ENCODE results near the gene CABLES2. TPM values are rescaled to one million over a fixed set of nuclear protein-coding genes. Genes with fewer than 3 reads are reported as not detected.

Gene CABLES2
- polyA plus RNA-seq, 2 donors = 1.6 to 2.4 TPM

GRCh38 chr20:62356589-62357186 lies 50.4 kb downstream of the CABLES2 start:
- peaks cover 35 to 75% of the 10 kb centered on the region in 2 donors for H3K4me1 ChIP-seq (ENCODE audit: control insufficient read depth in 2 of 2, insufficient read depth in 2 of 2, low read length in 1 of 2)
- 44 to 54% methylated on average over 17 of the region's 17 CpGs for WGBS, 2 donors
- H3K27me3 ChIP-seq (ENCODE audit: control insufficient read depth in 1 of 2, insufficient read depth in 2 of 2, low read length in 2 of 2) = no peaks in the 10 kb centered on the region
- no peaks in the 10 kb centered on the region for H3K9me3 ChIP-seq (ENCODE audit: control insufficient read depth in 2 of 2, insufficient read depth in 1 of 2, low read depth in 1 of 2, low read length in 1 of 2)
- no peak overlapping the region for H3K4me3 ChIP-seq (ENCODE audit: low read depth in 1 of 2, low read length in 2 of 2)
- H3K27ac ChIP-seq (ENCODE audit: low read depth in 2 of 2, low read length in 1 of 2) = peak overlapping the region; percentile 60 to 87
- peaks cover 0 to 8% of the 10 kb centered on the region in 2 donors for H3K36me3 ChIP-seq (ENCODE audit: control insufficient read depth in 2 of 2, insufficient read depth in 2 of 2, low read length in 1 of 2)

GRCh38 chr20:62355878-62356588 lies 51.1 kb downstream of the CABLES2 start:
- H3K36me3 ChIP-seq (ENCODE audit: control insufficient read depth in 2 of 2, insufficient read depth in 2 of 2, low read length in 1 of 2) = peaks cover 2 to 13% of the 10 kb centered on the region in 2 donors
- 30 to 34% methylated on average over 22 to 29 of the region's 29 CpGs for WGBS, 2 donors
- peaks cover 29 to 76% of the 10 kb centered on the region in 2 donors for H3K4me1 ChIP-seq (ENCODE audit: control insufficient read depth in 2 of 2, insufficient read depth in 2 of 2, low read length in 1 of 2)
- H3K27ac ChIP-seq (ENCODE audit: low read depth in 2 of 2, low read length in 1 of 2) = peak overlapping the region; percentile 75 to 87
- H3K27me3 ChIP-seq (ENCODE audit: control insufficient read depth in 1 of 2, insufficient read depth in 2 of 2, low read length in 2 of 2) = no peaks in the 10 kb centered on the region
- peaks cover 0 to 2% of the 10 kb centered on the region in 2 donors for H3K9me3 ChIP-seq (ENCODE audit: control insufficient read depth in 2 of 2, insufficient read depth in 1 of 2, low read depth in 1 of 2, low read length in 1 of 2)
- H3K4me3 ChIP-seq (ENCODE audit: low read depth in 1 of 2, low read length in 2 of 2) = no peak overlapping the region

GRCh38 chr20:62355516-62355877 lies 51.6 kb downstream of the CABLES2 start:
- H3K9me3 ChIP-seq (ENCODE audit: control insufficient read depth in 2 of 2, insufficient read depth in 1 of 2, low read depth in 1 of 2, low read length in 1 of 2) = peaks cover 0 to 2% of the 10 kb centered on the region in 2 donors
- WGBS, 2 donors = 20 to 25% methylated on average over 10 to 11 of the region's 11 CpGs
- peaks cover 2 to 15% of the 10 kb centered on the region in 2 donors for H3K36me3 ChIP-seq (ENCODE audit: control insufficient read depth in 2 of 2, insufficient read depth in 2 of 2, low read length in 1 of 2)
- H3K27me3 ChIP-seq (ENCODE audit: control insufficient read depth in 1 of 2, insufficient read depth in 2 of 2, low read length in 2 of 2) = no peaks in the 10 kb centered on the region
- peaks cover 29 to 77% of the 10 kb centered on the region in 2 donors for H3K4me1 ChIP-seq (ENCODE audit: control insufficient read depth in 2 of 2, insufficient read depth in 2 of 2, low read length in 1 of 2)
- peak overlapping the region; percentile 75 to 86 for H3K27ac ChIP-seq (ENCODE audit: low read depth in 2 of 2, low read length in 1 of 2)
- no peak overlapping the region for H3K4me3 ChIP-seq (ENCODE audit: low read depth in 1 of 2, low read length in 2 of 2)

- Histone ChIP-seq H3K27me3 (ENCODE audit: control insufficient read depth in 1 of 2, insufficient read depth in 2 of 2, low read length in 2 of 2) (no peaks in the 10 kb centered on the region), H3K27ac (ENCODE audit: low read depth in 2 of 2, low read length in 1 of 2) (peak overlapping the region; percentile 75 to 86), H3K36me3 (ENCODE audit: control insufficient read depth in 2 of 2, insufficient read depth in 2 of 2, low read length in 1 of 2) (peaks cover 2 to 15% of the 10 kb centered on the region in 2 donors), H3K4me3 (ENCODE audit: low read depth in 1 of 2, low read length in 2 of 2) (no peak overlapping the region), H3K4me1 (ENCODE audit: control insufficient read depth in 2 of 2, insufficient read depth in 2 of 2, low read length in 1 of 2) (peaks cover 32 to 80% of the 10 kb centered on the region in 2 donors), H3K9me3 (ENCODE audit: control insufficient read depth in 2 of 2, insufficient read depth in 1 of 2, low read depth in 1 of 2, low read length in 1 of 2) (peaks cover 0 to 2% of the 10 kb centered on the region in 2 donors)
- 42 to 53% methylated on average over 16 of the region's 16 CpGs for WGBS, 2 donors
These were observed 52.2 kb downstream of the CABLES2 start for GRCh38 chr20:62354811-62355341.

- WGBS, 2 donors = 49 to 63% methylated on average over 14 of the region's 14 CpGs
- Histone ChIP-seq H3K4me3 (ENCODE audit: low read depth in 1 of 2, low read length in 2 of 2) (no peak overlapping the region), H3K36me3 (ENCODE audit: control insufficient read depth in 2 of 2, insufficient read depth in 2 of 2, low read length in 1 of 2) (peaks cover 2 to 15% of the 10 kb centered on the region in 2 donors), H3K27me3 (ENCODE audit: control insufficient read depth in 1 of 2, insufficient read depth in 2 of 2, low read length in 2 of 2) (no peaks in the 10 kb centered on the region), H3K9me3 (ENCODE audit: control insufficient read depth in 2 of 2, insufficient read depth in 1 of 2, low read depth in 1 of 2, low read length in 1 of 2) (peaks cover 0 to 2% of the 10 kb centered on the region in 2 donors), H3K27ac (ENCODE audit: low read depth in 2 of 2, low read length in 1 of 2) (peak overlapping the region; percentile 75 to 86), H3K4me1 (ENCODE audit: control insufficient read depth in 2 of 2, insufficient read depth in 2 of 2, low read length in 1 of 2) (peaks cover 29 to 77% of the 10 kb centered on the region in 2 donors)
These were observed 52.9 kb downstream of the CABLES2 start for GRCh38 chr20:62354031-62354808.

- peak overlapping the region; percentile 68 to 72 for H3K27ac ChIP-seq (ENCODE audit: low read depth in 2 of 2, low read length in 1 of 2)
- peaks cover 2 to 15% of the 10 kb centered on the region in 2 donors for H3K36me3 ChIP-seq (ENCODE audit: control insufficient read depth in 2 of 2, insufficient read depth in 2 of 2, low read length in 1 of 2)
- H3K9me3 ChIP-seq (ENCODE audit: control insufficient read depth in 2 of 2, insufficient read depth in 1 of 2, low read depth in 1 of 2, low read length in 1 of 2) = peaks cover 0 to 2% of the 10 kb centered on the region in 2 donors
- H3K4me1 ChIP-seq (ENCODE audit: control insufficient read depth in 2 of 2, insufficient read depth in 2 of 2, low read length in 1 of 2) = peaks cover 27 to 69% of the 10 kb centered on the region in 2 donors
- H3K27me3 ChIP-seq (ENCODE audit: control insufficient read depth in 1 of 2, insufficient read depth in 2 of 2, low read length in 2 of 2) = no peaks in the 10 kb centered on the region
- 60 to 66% methylated on average over 15 to 16 of the region's 16 CpGs for WGBS, 2 donors
- no peak overlapping the region for H3K4me3 ChIP-seq (ENCODE audit: low read depth in 1 of 2, low read length in 2 of 2)
These were observed 53.6 kb downstream of the CABLES2 start for GRCh38 chr20:62353289-62354030.

GRCh38 chr20:62352402-62353288 lies 54.4 kb downstream of the CABLES2 start:
- 46 to 58% methylated on average over 32 to 43 of the region's 43 CpGs for WGBS, 2 donors
- Histone ChIP-seq H3K4me3 (ENCODE audit: low read depth in 1 of 2, low read length in 2 of 2) (no peak overlapping the region), H3K9me3 (ENCODE audit: control insufficient read depth in 2 of 2, insufficient read depth in 1 of 2, low read depth in 1 of 2, low read length in 1 of 2) (peaks cover 0 to 2% of the 10 kb centered on the region in 2 donors), H3K4me1 (ENCODE audit: control insufficient read depth in 2 of 2, insufficient read depth in 2 of 2, low read length in 1 of 2) (peaks cover 26 to 61% of the 10 kb centered on the region in 2 donors), H3K36me3 (ENCODE audit: control insufficient read depth in 2 of 2, insufficient read depth in 2 of 2, low read length in 1 of 2) (peaks cover 2 to 16% of the 10 kb centered on the region in 2 donors), H3K27ac (ENCODE audit: low read depth in 2 of 2, low read length in 1 of 2) (peak overlapping the region; percentile 68 to 72), H3K27me3 (ENCODE audit: control insufficient read depth in 1 of 2, insufficient read depth in 2 of 2, low read length in 2 of 2) (no peaks in the 10 kb centered on the region)
